ENCODE data around the gene CMPK2.

- TF ChIP-seq CTCF (IDR thresholded peaks at IDR 0.05) (no peak), POLR2A (IDR thresholded peaks at IDR 0.05) (no peak), POLR2AphosphoS5 (IDR thresholded peaks at IDR 0.05) (no peak), EP300 (IDR thresholded peaks at IDR 0.05; ENCODE audit: low read depth) (no peak)
Observed at GRCh38 chr2:6872394-6872793, 6.7 kb upstream of the CMPK2 start.
